ENCODE results near the gene ZSCAN16.
A peak's percentile ranks its signal among the peaks of the same experiment; 100 is the strongest.
"Not testable (repeated sequence)": the region's sequence is repeated elsewhere in the genome, so short reads cannot be mapped to it uniquely, and the experiment has no call there.

ZSCAN16 gene

GRCh38 chr6:28111964-28112363 lies 12.4 kb upstream of the ZSCAN16 start:
- TF ChIP-seq ZNF274 (IDR thresholded peaks at IDR 0.05; ENCODE audit: low read depth, low read length) (no peak), YY1 (IDR thresholded peaks at IDR 0.05; ENCODE audit: insufficient read depth, insufficient read length) (no peak), SUZ12 (IDR thresholded peaks at IDR 0.05; ENCODE audit: extremely low read depth, insufficient read depth, insufficient read length) (no peak)
- Histone ChIP-seq H3K4me1 (ENCODE audit: insufficient read depth, insufficient read length) (no peaks in the 10 kb centered on the region), H3K36me3 (ENCODE audit: insufficient read depth, insufficient read length, low read length) (peaks cover 19% of the 10 kb centered on the region), H3K9me3 (ENCODE audit: insufficient read depth, low read length) (no peaks in the 10 kb centered on the region), H3K27me3 (ENCODE audit: insufficient read depth, insufficient read length) (no peaks in the 10 kb centered on the region), H3K4me3 (ENCODE audit: insufficient read length, low read depth) (no peak overlapping the region), H3K9ac (ENCODE audit: insufficient read length, low read depth) (no peak overlapping the region)
- no peak for DNase-seq (ENCODE audit: low read depth, low spot score)

DNA sequence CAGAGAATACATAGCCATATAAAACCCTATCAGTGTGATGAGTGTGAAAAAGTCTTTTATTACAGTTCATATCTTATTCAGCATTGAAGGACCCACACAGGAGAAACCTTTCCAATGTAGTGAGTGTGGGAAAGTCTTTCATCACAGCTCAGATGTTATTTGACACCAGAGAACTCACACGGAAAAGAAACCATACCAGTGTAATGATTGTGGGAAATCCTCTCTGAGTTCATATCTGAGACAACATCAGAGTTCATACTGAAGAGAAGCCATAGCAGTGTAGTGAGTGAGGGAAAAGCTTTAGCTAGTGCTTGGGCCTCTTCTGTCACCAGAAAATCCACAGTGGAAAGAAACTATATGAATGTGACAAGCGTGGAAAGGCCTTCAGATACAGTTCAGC lies 8.6 kb upstream of the ZSCAN16 start:
- peaks cover 44% of the 10 kb centered on the region for H3K36me3 ChIP-seq (ENCODE audit: insufficient read depth, insufficient read length, low read length)
- no peaks in the 10 kb centered on the region for H3K4me1 ChIP-seq (ENCODE audit: insufficient read depth, insufficient read length)
- DNase-seq (ENCODE audit: low read depth, low spot score), result no peak
- no peak for TF ChIP-seq YY1 (IDR thresholded peaks at IDR 0.05; ENCODE audit: insufficient read depth, insufficient read length)
- no peak for TF ChIP-seq SUZ12 (IDR thresholded peaks at IDR 0.05; ENCODE audit: extremely low read depth, insufficient read depth, insufficient read length)
- no peak for TF ChIP-seq ZNF274 (IDR thresholded peaks at IDR 0.05; ENCODE audit: low read depth, low read length)
- no peaks in the 10 kb centered on the region for H3K9me3 ChIP-seq (ENCODE audit: insufficient read depth, low read length)
- no peaks in the 10 kb centered on the region for H3K27me3 ChIP-seq (ENCODE audit: insufficient read depth, insufficient read length)
- no peak overlapping the region for H3K9ac ChIP-seq (ENCODE audit: insufficient read length, low read depth)
- no peak overlapping the region for H3K4me3 ChIP-seq (ENCODE audit: insufficient read length, low read depth)

- DNase-seq (ENCODE audit: low read depth, low spot score), result no peak
- Histone ChIP-seq H3K4me3 (ENCODE audit: insufficient read length, low read depth) (no peak overlapping the region), H3K27me3 (ENCODE audit: insufficient read depth, insufficient read length) (no peaks in the 10 kb centered on the region), H3K9ac (ENCODE audit: insufficient read length, low read depth) (no peak overlapping the region), H3K9me3 (ENCODE audit: insufficient read depth, low read length) (no peaks in the 10 kb centered on the region), H3K4me1 (ENCODE audit: insufficient read depth, insufficient read length) (no peaks in the 10 kb centered on the region), H3K36me3 (ENCODE audit: insufficient read depth, insufficient read length, low read length) (peaks cover 49% of the 10 kb centered on the region)
- TF ChIP-seq SUZ12 (IDR thresholded peaks at IDR 0.05; ENCODE audit: extremely low read depth, insufficient read depth, insufficient read length) (no peak), ZNF274 (IDR thresholded peaks at IDR 0.05; ENCODE audit: low read depth, low read length) (no peak), YY1 (IDR thresholded peaks at IDR 0.05; ENCODE audit: insufficient read depth, insufficient read length) (no peak)
These were observed 6.9 kb upstream of the ZSCAN16 start for GRCh38 chr6:28117386-28118050.

GRCh38 chr6:28118217-28118616 lies 6.2 kb upstream of the ZSCAN16 start:
- H3K9me3 ChIP-seq (ENCODE audit: insufficient read depth, low read length), result no peaks in the 10 kb centered on the region
- H3K9ac ChIP-seq (ENCODE audit: insufficient read length, low read depth), result no peak overlapping the region
- H3K36me3 ChIP-seq (ENCODE audit: insufficient read depth, insufficient read length, low read length), result peaks cover 56% of the 10 kb centered on the region
- H3K4me3 ChIP-seq (ENCODE audit: insufficient read length, low read depth), result no peak overlapping the region
- DNase-seq (ENCODE audit: low read depth, low spot score), result no peak
- H3K27me3 ChIP-seq (ENCODE audit: insufficient read depth, insufficient read length), result no peaks in the 10 kb centered on the region
- no peak for TF ChIP-seq ZNF274 (IDR thresholded peaks at IDR 0.05; ENCODE audit: low read depth, low read length)
- no peak for TF ChIP-seq SUZ12 (IDR thresholded peaks at IDR 0.05; ENCODE audit: extremely low read depth, insufficient read depth, insufficient read length)
- TF ChIP-seq YY1 (IDR thresholded peaks at IDR 0.05; ENCODE audit: insufficient read depth, insufficient read length), result no peak
- H3K4me1 ChIP-seq (ENCODE audit: insufficient read depth, insufficient read length), result no peaks in the 10 kb centered on the region

GRCh38 chr6:28121876-28122275 lies 2.5 kb upstream of the ZSCAN16 start:
- Histone ChIP-seq H3K9me3 (ENCODE audit: insufficient read depth, low read length) (no peaks in the 10 kb centered on the region), H3K27me3 (ENCODE audit: insufficient read depth, insufficient read length) (no peaks in the 10 kb centered on the region), H3K4me3 (ENCODE audit: insufficient read length, low read depth) (no peak overlapping the region), H3K36me3 (ENCODE audit: insufficient read depth, insufficient read length, low read length) (peaks cover 45% of the 10 kb centered on the region), H3K4me1 (ENCODE audit: insufficient read depth, insufficient read length) (no peaks in the 10 kb centered on the region), H3K9ac (ENCODE audit: insufficient read length, low read depth) (no peak overlapping the region)
- no peak for DNase-seq (ENCODE audit: low read depth, low spot score)
- TF ChIP-seq SUZ12 (IDR thresholded peaks at IDR 0.05; ENCODE audit: extremely low read depth, insufficient read depth, insufficient read length), result no peak
- no peak for TF ChIP-seq ZNF274 (IDR thresholded peaks at IDR 0.05; ENCODE audit: low read depth, low read length)
- no peak for TF ChIP-seq YY1 (IDR thresholded peaks at IDR 0.05; ENCODE audit: insufficient read depth, insufficient read length)

- DNase-seq (ENCODE audit: low read depth, low spot score); H3K9ac ChIP-seq (ENCODE audit: insufficient read length, low read depth): not testable (repeated sequence)
- peaks cover 47% of the 10 kb centered on the region for H3K36me3 ChIP-seq (ENCODE audit: insufficient read depth, insufficient read length, low read length)
These were observed 2.1 kb upstream of the ZSCAN16 start for GRCh38 chr6:28122283-28122682.

DNA sequence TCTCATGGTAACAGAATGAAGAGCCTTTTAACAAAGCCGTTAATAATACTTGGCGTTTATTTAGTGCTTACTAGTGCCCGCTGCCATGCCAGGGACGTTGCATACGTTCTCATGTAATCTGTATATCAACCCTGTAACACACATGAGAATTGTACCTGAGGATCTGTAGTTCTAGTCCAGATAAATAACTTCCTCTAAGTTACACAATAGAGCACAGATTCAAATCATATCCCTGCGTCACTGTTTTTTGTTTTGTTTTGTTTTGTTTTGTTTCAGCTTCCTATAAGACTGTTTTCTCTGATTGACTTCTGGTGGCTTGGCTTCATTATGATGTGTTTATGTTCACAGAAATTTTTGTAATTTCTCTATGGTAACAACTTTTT lies 553 bp downstream of the ZSCAN16 start:
- H3K27me3 ChIP-seq (ENCODE audit: insufficient read depth, insufficient read length), result no peaks in the 10 kb centered on the region
- no peaks in the 10 kb centered on the region for H3K9me3 ChIP-seq (ENCODE audit: insufficient read depth, low read length)
- DNase-seq (ENCODE audit: low read depth, low spot score), result no peak
- TF ChIP-seq SUZ12 (IDR thresholded peaks at IDR 0.05; ENCODE audit: extremely low read depth, insufficient read depth, insufficient read length), result no peak
- TF ChIP-seq ZNF274 (IDR thresholded peaks at IDR 0.05; ENCODE audit: low read depth, low read length), result no peak
- TF ChIP-seq YY1 (IDR thresholded peaks at IDR 0.05; ENCODE audit: insufficient read depth, insufficient read length), result no peak
- no peaks in the 10 kb centered on the region for H3K4me1 ChIP-seq (ENCODE audit: insufficient read depth, insufficient read length)
- peak overlapping the region; percentile 68 for H3K4me3 ChIP-seq (ENCODE audit: insufficient read length, low read depth)
- peak overlapping the region; percentile 71 for H3K9ac ChIP-seq (ENCODE audit: insufficient read length, low read depth)
- H3K36me3 ChIP-seq (ENCODE audit: insufficient read depth, insufficient read length, low read length), result peaks cover 50% of the 10 kb centered on the region

More at GRCh38 chr6:28122283-28122682, 2.1 kb upstream of the ZSCAN16 start:
- not testable (repeated sequence) for H3K9me3 ChIP-seq (ENCODE audit: insufficient read depth, low read length); H3K4me1 ChIP-seq (ENCODE audit: insufficient read depth, insufficient read length); H3K4me3 ChIP-seq (ENCODE audit: insufficient read length, low read depth); H3K27me3 ChIP-seq (ENCODE audit: insufficient read depth, insufficient read length)
